Endodermal cell (in vitro differentiated cells): Measurements from ENCODE around the gene RGS14. TPM values are rescaled to one million over a fixed set of nuclear protein-coding genes. Genes with fewer than 3 reads are reported as not detected.

ENCODE experiments used
- DNase-seq: peaks from one replicate; pipeline ENCODE4 v3.0.0-alpha.2; 2017
- H3K27ac ChIP-seq: 2 replicates; pipeline ENCODE4 v1.5.1; 2013; ENCODE audit warnings: mild to moderate bottlenecking, low read depth, low read length, moderate library complexity
- H3K27me3 ChIP-seq: 2 replicates; pipeline ENCODE4 v1.6.1; 2013; ENCODE audit warnings: mild to moderate bottlenecking, low read length, moderate library complexity; ENCODE audit not compliant: insufficient read depth, control insufficient read depth, poor library complexity, severe bottlenecking
- H3K36me3 ChIP-seq: 2 replicates; pipeline ENCODE4 v1.7.0; 2013; ENCODE audit warnings: mild to moderate bottlenecking, low read length, moderate library complexity; ENCODE audit not compliant: control insufficient read depth, insufficient read depth
- H3K4me1 ChIP-seq: one replicate; pipeline ENCODE4 v1.7.0; 2013; ENCODE audit warnings: low read length; ENCODE audit not compliant: control insufficient read depth, insufficient read depth
- H3K4me3 ChIP-seq: 2 replicates; pipeline ENCODE4 v1.5.1; 2013; ENCODE audit warnings: mild to moderate bottlenecking, low read length, moderate library complexity
- H3K9ac ChIP-seq: 2 replicates; pipeline ENCODE4 v1.6.1; 2013; ENCODE audit warnings: mild to moderate bottlenecking, low read length, moderate library complexity; ENCODE audit not compliant: poor library complexity, severe bottlenecking; ENCODE audit errors: extremely low read depth
- H3K9me3 ChIP-seq: 2 replicates; pipeline ENCODE4 v1.6.1; 2013; ENCODE audit warnings: mild to moderate bottlenecking, low read length, moderate library complexity; ENCODE audit not compliant: control insufficient read depth
- H3K27ac Mint-ChIP-seq: 2 replicates; pipeline ENCODE4 v1.8.0; 2020; ENCODE audit warnings: mixed read lengths
- H3K27me3 Mint-ChIP-seq: 2 replicates; pipeline ENCODE4 v1.8.0; 2021; ENCODE audit warnings: mild to moderate bottlenecking, mixed read lengths; ENCODE audit not compliant: insufficient read depth
- H3K36me3 Mint-ChIP-seq: 2 replicates; pipeline ENCODE4 v1.8.0; 2020; ENCODE audit warnings: low read depth, mixed read lengths
- H3K4me1 Mint-ChIP-seq: 2 replicates; pipeline ENCODE4 v1.8.0; 2020; ENCODE audit warnings: mixed read lengths
- H3K4me3 Mint-ChIP-seq: 2 replicates; pipeline ENCODE4 v1.8.0; 2020; ENCODE audit warnings: mild to moderate bottlenecking, moderate library complexity, mixed read lengths
- H3K9me3 Mint-ChIP-seq: 2 replicates; pipeline ENCODE4 v1.8.0; 2020; ENCODE audit warnings: mild to moderate bottlenecking, mixed read lengths
- CTCF ChIP-seq: fragments of 200-600 bp; sonication (generic); conservative IDR thresholded peaks from 2 replicates; pipeline ENCODE4 v1.5.0; 2021; ENCODE audit warnings: antibody characterized with exemption, mild to moderate bottlenecking
- WGBS, 2 experiments: methylation state at CpG; one replicate each; pipeline versions ENCODE4 v1.1.5 to v1.1.7; 2013; ENCODE audit warnings: missing lambda C conversion rate in 2 of 2, mixed read lengths in 1 of 2; ENCODE audit not compliant: insufficient coverage in 1 of 2, insufficient read length in 1 of 2; 5-methylcytosine and 5-hydroxymethylcytosine counted together
- long read RNA-seq, 4 experiments: library from polyadenylated mRNA in 2 of 4; library from RNA in 1 of 4; library from capped mRNA in 1 of 4; stranded (forward) in 3 of 4; unstranded in 1 of 4; transcript quantifications; one replicate each; pipeline ENCODE4 v2.0.0, GENCODE V29; 2020 to 2021; ENCODE audit warnings: inconsistent platforms in 1 of 4
- polyA plus RNA-seq, 2 experiments: library from polyadenylated mRNA; stranded (reverse); fragments of 50-300 nt; gene quantifications; one replicate each; pipeline ENCODE4 v1.2.3, GENCODE V29; 2013
- total RNA-seq, 2 donors: library from RNA; stranded (reverse); fragmentation: NEBNext Ultra II Directional in 1 of 2; extraction: Animal tissue kit (Norgen Biotek cat#: 25700) in 1 of 2; gene quantifications; 2 replicates in 1 of 2; 3 replicates in 1 of 2; pipeline ENCODE4 v1.2.1, GENCODE V29; 2021

Gene RGS14
- 10 to 100 TPM; 14.2 to 21.9 TPM for total RNA-seq
- polyA plus RNA-seq (2013, experiment 1 of 2) = 17.1 TPM
- 18.7 TPM for polyA plus RNA-seq (2013, experiment 2 of 2)
- long read RNA-seq, experiment 1, partial matches to known transcripts = 6 of 13 reads
- long read RNA-seq, experiment 1, other reads (novel, unspliced or antisense) = 6 of 13 reads
- long read RNA-seq, experiment 2, partial matches to known transcripts = 7 of 20 reads
- long read RNA-seq, experiment 2, other reads (novel, unspliced or antisense) = 5 of 20 reads
- long read RNA-seq, experiment 3, transcript RGS14-207 (4 exons, 590 nt) = major isoform, 5 of 32 reads
- long read RNA-seq, experiment 3, partial matches to known transcripts = 17 of 32 reads
- long read RNA-seq, experiment 3, other reads (novel, unspliced or antisense) = 7 of 32 reads
- long read RNA-seq, experiment 4, partial matches to known transcripts = 11 of 25 reads
- long read RNA-seq, experiment 4, other reads (novel, unspliced or antisense) = 8 of 25 reads

- WGBS, 2 experiments = 87 to 88% methylated on average over 17 to 37 of the region's 37 CpGs
- H3K27ac ChIP-seq = no peak within 1 kb of the TSS
- no peaks in the 10 kb centered on the region for H3K9me3 Mint-ChIP-seq
- TF ChIP-seq CTCF = no peak
- H3K4me1 Mint-ChIP-seq = peaks cover 5% of the 10 kb centered on the region
- no peaks in the 10 kb centered on the region for H3K4me1 ChIP-seq
- peaks cover 29% of the 10 kb centered on the region for H3K27me3 ChIP-seq
- H3K4me3 ChIP-seq = no peak within 1 kb of the TSS
- no peak within 1 kb of the TSS for H3K27ac Mint-ChIP-seq
- H3K36me3 ChIP-seq = no peaks in the 10 kb centered on the region
- no peaks in the 10 kb centered on the region for H3K9me3 ChIP-seq
- H3K9ac ChIP-seq = no peak within 1 kb of the TSS
- H3K4me3 Mint-ChIP-seq = no peak within 1 kb of the TSS
- H3K27me3 Mint-ChIP-seq = peaks cover 67% of the 10 kb centered on the region
- DNase-seq = no peak
- no peaks in the 10 kb centered on the region for H3K36me3 Mint-ChIP-seq
Observed at GRCh38 chr5:177357459-177358351, at the start of gene RGS14. TSS of gene RGS14 (plus strand) at chr5:177357924. CDS start at chr5:177358025, 101 bp downstream.

DNA sequence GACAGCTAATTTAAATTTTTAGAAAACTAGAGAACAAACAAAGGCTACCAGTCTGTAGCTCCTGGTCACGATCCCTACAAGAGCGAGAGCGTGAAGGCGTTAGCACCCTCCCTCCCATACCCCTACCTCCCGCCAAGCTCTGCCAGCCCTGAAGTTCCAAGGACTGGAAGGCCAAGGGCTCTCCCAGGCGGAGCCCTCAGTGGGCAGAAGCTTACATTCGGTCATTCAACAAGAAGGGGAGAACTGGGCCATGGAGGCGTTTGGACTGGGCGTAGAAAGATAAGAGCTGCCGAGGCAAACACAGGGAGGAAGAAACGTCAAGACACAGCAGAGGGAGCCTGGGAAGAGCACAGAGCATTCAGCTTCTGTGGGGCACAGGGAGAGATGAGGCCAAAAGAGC, 49.0 kb upstream of the RGS14 start:
- H3K36me3 Mint-ChIP-seq = peaks cover 30% of the 10 kb centered on the region
- DNase-seq = peak; percentile 43
- no peak for TF ChIP-seq CTCF
- H3K27ac Mint-ChIP-seq = peak overlapping the region; percentile 72
- Histone ChIP-seq H3K9me3 (no peaks in the 10 kb centered on the region), H3K4me1 (peaks cover 5% of the 10 kb centered on the region), H3K27ac (no peak overlapping the region), H3K27me3 (no peaks in the 10 kb centered on the region), H3K9ac (no peak overlapping the region), H3K36me3 (peaks cover 30% of the 10 kb centered on the region), H3K4me3 (no peak overlapping the region)
- H3K27me3 Mint-ChIP-seq = peaks cover 3% of the 10 kb centered on the region
- no peaks in the 10 kb centered on the region for H3K9me3 Mint-ChIP-seq
- H3K4me1 Mint-ChIP-seq = peaks cover 21% of the 10 kb centered on the region
- 92 to 96% methylated on average over 8 to 11 of the region's 11 CpGs for WGBS, 2 experiments
- no peak overlapping the region for H3K4me3 Mint-ChIP-seq

DNA sequence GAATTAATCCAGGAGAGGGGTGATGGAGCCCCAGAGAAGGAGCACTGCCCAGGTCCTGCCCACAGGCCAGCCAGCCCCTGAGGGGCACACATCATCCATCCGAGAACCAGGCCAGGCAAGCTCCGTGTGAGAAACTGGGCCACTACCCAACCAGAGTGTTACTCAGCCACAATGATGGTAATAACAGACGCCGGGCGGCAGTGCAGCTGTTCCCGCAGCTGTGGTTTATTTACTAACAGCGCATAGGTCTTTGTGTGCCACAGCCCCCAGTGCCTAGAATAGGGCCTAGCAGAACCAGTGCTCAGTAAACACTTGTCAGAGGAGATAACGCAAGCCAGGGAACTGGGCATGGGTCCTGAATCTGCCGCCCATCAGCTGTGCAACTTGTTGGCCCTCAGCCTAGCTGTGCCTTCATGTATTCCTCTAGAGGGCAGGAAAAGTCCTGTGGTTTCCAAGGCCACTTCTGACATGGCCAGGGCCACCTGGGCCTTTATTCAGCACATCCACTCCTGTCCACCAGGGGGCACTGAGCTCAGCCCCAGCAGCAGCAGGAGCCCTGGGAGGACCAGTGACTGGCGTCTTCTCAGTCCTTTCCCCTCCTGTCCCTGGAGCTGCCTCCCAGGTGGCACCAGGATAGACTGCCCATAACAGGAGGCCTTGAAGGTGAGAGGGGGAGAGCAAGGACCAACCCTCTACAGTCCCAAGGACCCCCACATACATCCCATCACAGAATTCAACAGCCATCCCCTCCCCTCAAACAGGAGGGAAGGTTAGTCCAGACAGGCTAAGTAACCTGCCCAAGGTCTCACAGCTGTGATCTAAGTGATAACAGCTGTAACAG, 48.2 kb upstream of the RGS14 start:
- H3K9ac ChIP-seq = no peak overlapping the region
- DNase-seq = peak; percentile 96
- H3K36me3 ChIP-seq = peaks cover 30% of the 10 kb centered on the region
- H3K4me3 Mint-ChIP-seq = peak overlapping the region; percentile 32
- H3K27me3 Mint-ChIP-seq = peaks cover 3% of the 10 kb centered on the region
- 88 to 95% methylated on average over 7 to 10 of the region's 10 CpGs for WGBS, 2 experiments
- H3K4me3 ChIP-seq = no peak overlapping the region
- H3K27ac Mint-ChIP-seq = peak overlapping the region; percentile 66
- no peak overlapping the region for H3K27ac ChIP-seq
- H3K4me1 ChIP-seq = peaks cover 3% of the 10 kb centered on the region
- no peaks in the 10 kb centered on the region for H3K27me3 ChIP-seq
- peaks cover 15% of the 10 kb centered on the region for H3K4me1 Mint-ChIP-seq
- H3K36me3 Mint-ChIP-seq = peaks cover 30% of the 10 kb centered on the region
- peak; percentile 96 for TF ChIP-seq CTCF
- H3K9me3 ChIP-seq = no peaks in the 10 kb centered on the region
- no peaks in the 10 kb centered on the region for H3K9me3 Mint-ChIP-seq
